HG03520 (cell line): ENCODE results near the gene GFRA4.

ENCODE experiments used
- ATAC-seq: cut with Tn5 transposase; IDR thresholded peaks from one replicate; pipeline ENCODE4 v1.9.1; 2021; ENCODE audit warnings: mild to moderate bottlenecking, moderate library complexity; ENCODE audit not compliant: unreplicated experiment

GFRA4 gene

GRCh38 chr20:3655131-3655405 lies 8.1 kb downstream of the GFRA4 start:
- ATAC-seq, result no peak

GRCh38 chr20:3654326-3655130 lies 8.7 kb downstream of the GFRA4 start:
- ATAC-seq, result no peak

DNA sequence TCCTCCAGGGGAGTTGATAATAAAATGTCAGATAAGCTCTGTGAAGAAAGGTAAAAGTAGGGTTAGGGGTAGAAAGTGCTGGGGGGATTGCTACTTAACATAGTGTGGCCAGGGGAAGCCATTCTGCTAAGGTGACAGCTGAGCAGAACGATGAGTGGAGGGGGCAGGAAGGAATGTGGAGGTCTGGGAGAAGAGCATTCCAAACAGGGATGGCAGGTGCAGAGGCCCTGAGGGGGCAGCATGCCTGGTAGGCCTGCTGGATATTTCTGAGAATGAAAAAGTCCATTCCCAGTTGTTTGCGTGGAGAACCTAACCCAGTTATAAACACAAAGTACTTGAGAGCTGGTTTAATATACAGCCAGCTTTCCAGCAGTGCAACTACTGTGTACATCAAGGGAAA lies 9.3 kb downstream of the GFRA4 start:
- ATAC-seq, result no peak

DNA sequence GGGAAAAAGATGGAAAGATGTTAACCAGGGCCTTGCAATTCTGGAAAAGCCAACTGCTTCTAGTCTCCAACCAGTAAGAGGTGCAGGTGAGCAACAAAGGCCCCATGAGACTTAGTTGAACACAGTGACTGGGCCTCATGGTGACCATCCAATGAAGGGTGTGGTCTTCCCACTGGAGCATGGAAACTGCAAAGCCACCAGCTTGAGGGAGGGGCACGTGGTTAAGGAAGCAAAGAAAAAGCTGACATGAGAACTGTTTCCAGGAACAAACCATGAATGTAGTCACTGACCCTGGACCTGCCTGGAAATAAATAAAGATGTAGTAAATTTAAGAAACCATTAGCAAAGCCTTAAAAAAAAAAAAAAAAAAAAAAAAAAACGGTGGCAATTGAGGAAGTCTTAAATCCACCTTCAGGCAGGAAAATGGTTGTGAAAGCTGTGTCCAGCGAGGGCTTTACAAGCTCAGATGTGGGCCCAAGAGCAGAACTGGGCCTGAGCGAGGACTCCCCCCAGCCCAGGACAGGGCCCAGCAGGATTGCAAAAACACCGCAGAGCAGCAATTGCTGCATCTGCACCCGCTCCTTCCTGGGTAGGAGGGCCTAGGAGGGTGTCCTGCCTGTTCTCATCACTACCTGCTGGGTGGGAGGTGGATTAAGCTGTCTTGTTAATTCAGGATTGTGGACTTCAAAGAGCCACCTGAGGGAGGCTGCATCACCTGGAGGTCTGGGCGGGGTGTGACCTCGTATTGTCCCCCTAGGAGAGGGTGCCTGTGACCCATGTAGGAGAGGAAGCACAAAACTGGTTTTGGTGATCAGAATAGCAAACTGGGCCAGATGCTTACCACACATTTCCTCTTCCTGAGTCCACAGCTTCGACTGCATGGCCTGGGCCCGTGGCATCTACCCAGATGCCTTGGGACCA lies 10.3 kb downstream of the GFRA4 start:
- ATAC-seq, result no peak

- ATAC-seq, result no peak
These were observed 11.0 kb downstream of the GFRA4 start for GRCh38 chr20:3652221-3652620.

GRCh38 chr20:3651204-3651962 lies 11.8 kb downstream of the GFRA4 start:
- no peak for ATAC-seq

DNA sequence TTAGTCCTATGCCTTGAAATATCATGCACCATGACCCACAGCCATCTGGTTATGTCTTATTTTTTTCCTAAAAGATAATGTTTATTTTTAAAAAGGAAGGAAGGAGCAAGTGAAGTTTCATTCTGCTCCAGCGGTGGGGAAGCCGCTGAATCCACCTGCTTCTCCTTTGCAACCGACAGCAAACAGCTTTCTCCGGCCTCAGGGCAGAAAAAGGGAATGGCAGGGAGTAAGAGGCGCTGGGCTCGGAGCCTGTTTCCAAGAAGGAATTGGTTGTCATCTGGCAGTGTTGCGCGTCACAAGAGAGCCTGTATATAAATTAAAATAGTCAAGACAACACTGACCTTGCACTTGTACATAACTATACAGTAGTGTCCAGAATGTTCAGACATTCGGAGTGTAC lies 14.2 kb downstream of the GFRA4 start:
- no peak for ATAC-seq

- ATAC-seq, result no peak
These were observed 15.7 kb downstream of the GFRA4 start for GRCh38 chr20:3647473-3647872.

- no peak for ATAC-seq
These were observed 16.5 kb downstream of the GFRA4 start for GRCh38 chr20:3646651-3647050.

DNA sequence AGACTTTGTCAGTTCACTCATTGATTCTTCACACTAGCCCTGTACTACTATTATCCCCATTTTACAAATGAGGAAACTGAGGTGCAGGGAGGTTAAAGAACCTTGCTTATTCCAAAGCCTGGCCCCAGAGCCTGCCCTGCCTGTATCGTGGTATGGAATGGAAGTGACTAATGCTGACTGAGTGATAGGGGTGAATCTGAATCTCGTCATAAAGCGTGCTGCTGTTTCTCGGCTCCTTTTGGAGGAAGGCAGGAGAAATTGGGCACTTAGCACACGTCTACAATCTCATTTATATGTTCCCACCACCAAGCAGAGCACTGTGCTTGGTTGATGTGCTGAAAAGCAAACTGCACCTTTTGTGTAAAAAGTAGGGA lies 17.1 kb downstream of the GFRA4 start:
- no peak for ATAC-seq

- no peak for ATAC-seq
These were observed 17.7 kb downstream of the GFRA4 start for GRCh38 chr20:3645309-3646066.

- ATAC-seq, result no peak
These were observed 22.9 kb downstream of the GFRA4 start for GRCh38 chr20:3640259-3640658.

DNA sequence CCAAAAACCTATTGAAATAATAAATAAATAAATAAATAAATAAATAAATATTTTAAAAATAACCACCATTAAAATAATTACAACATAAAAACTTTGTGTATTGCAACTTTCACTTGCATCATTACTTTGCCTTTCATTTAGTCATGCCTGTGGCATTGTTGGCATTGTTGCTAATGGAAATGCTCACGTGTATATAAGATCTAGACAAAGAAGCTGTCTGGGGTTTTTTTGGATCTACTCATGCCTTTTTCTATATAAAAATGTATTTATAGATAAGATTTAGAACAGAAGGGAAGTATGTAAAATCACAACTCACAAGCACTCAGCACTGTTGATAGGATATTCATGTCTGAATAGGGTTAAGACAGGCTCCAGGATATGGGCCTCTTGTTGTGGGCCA lies 27.9 kb downstream of the GFRA4 start:
- ATAC-seq, result no peak

DNA sequence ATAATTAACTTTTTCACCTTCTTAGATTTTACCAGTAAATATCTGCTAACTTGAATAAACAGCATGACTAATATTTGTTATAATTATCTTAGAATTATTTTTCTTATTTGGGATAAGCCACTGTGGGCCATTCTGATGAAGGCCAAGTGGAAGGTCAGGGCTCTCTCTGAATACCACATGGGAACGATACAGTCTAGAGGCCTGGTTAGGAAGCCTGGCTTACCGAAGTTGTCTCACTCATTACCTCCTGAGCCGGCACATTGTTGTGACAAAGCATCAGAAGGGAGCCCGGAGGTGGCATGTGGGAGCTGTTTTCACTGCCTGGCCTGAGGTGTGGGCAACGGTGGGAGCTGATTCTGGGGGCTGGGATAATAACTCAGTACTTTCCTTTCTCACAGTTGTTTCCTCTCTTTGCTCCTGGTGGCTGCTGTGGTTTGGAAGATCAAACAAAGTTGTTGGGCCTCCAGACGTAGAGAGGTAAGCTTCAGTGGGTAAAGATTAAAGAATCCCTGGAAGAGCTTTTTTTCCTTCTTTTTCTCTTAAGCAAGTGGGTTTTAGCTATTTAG lies 29.2 kb downstream of the GFRA4 start:
- ATAC-seq, result no peak

DNA sequence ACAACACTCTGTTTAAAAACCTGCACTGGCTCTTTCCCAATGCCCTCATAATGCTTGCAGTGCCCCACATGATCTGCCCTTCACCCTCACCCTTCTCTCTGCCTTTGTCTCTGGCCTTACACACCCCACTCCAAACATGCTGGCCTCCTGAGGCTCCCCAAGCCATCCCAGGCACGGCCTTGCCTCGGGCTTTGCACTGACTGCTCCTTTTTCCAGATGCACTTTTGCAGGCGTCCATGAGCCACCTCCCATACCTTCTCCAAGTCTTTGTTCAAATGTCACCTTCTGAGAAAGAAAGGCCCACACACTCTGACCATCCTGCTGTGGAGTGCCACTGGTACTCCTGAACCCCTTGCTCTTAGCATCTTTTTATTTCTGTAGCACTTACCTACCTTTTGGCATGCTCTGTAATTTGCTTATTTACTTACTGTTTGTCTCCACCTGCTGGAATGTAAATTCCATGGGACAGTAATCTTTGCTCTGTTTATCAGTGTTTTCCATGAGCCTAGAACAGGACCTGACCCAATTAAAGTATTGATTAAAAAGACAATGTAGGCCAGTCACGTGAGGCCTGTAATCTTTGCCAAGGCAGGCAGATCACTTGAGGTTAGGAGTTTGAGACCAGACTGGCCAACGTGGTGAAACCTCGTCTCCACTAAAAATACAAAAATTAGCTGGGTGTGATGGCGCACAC lies 30.7 kb downstream of the GFRA4 start:
- no peak for ATAC-seq

DNA sequence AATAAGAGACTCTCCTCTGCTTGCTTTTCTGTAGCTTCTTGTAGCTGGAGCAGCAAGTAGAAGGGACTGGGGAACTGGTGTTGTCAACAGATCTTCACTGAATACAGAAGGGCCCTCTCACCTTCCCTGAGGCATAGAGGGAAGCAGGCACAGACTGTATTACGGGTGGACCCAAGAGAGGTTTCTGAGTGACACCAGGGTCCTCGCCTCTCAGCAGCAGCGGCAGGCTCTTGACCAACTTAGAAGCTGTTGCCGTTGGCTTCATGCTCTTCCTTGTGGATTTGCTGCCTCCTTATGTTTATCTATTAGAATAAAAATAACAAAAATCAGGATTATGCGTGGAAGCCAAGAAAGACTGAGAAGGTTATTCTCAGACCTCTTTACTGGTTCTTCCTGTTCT lies 31.7 kb downstream of the GFRA4 start:
- no peak for ATAC-seq

DNA sequence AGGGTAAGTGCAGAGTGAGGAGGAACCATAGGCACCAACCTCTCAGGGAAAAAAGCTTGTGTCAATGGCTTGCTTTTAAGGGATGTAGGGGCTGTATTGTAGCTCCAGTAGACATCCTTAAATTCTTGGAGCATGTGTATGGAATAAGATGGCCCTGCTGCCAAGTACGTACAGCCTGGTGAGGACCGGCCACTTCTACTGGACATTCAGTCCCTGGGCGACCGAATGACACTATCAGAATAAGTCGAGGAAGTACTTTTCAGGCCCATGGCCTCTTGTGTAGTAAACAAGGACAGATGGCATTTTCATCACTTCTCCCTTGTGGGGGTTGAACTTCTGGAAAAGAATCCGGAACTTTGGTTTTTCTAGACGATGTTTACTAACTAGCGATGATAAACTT lies 32.8 kb downstream of the GFRA4 start:
- no peak for ATAC-seq

DNA sequence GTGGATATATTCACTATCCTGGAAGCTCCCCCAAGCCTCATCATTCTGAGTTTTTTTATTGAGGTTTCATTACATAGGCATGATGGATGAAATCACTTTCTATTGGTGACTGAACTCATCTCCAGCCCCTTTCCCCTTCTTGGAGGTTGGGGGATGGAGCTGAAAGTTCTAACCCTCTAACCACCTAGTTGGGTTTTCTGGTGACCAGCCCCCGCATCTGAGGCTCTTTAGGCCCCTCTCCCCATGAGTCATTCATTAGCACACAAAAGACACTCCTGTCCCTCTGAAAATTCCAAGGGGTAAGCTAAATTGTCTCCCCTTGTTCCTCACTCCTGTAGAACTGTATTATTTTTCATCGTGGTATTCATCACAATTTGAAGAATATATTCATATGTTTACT lies 33.3 kb downstream of the GFRA4 start:
- ATAC-seq, result no peak

GRCh38 chr20:3628502-3629314 lies 34.5 kb downstream of the GFRA4 start:
- no peak for ATAC-seq
